PFSK-1 (cell line): ENCODE measurements around the gene CARS2.

ENCODE experiments used
- FOXP2 ChIP-seq: optimal IDR thresholded peaks from 2 replicates; pipeline ENCODE3; 2011; ENCODE audit warnings: borderline replicate concordance, control low read depth, inconsistent platforms; ENCODE audit not compliant: insufficient read depth; ENCODE audit errors: extremely low read length, extremely low read depth
- POLR2AphosphoS5 ChIP-seq: IDR thresholded peaks from 2 replicates; pipeline ENCODE4 v1.6.1; 2012; ENCODE audit warnings: low read depth, mild to moderate bottlenecking, control low read depth, low read length, moderate library complexity
- SIN3A ChIP-seq: IDR thresholded peaks from 2 replicates; pipeline ENCODE4 v1.6.1; 2012; ENCODE audit warnings: mild to moderate bottlenecking, low read length, moderate library complexity, borderline replicate concordance; ENCODE audit not compliant: insufficient read depth
- TAF1 ChIP-seq: IDR thresholded peaks from 2 replicates; pipeline ENCODE4 v1.6.1; 2012; ENCODE audit warnings: low read length, control low read depth, borderline replicate concordance; ENCODE audit not compliant: insufficient read depth
- TF ChIP-seq, protein P1 (sequence below), 2 experiments: IDR thresholded peaks; 2 replicates each; pipeline versions ENCODE4 v1.6.1 to v1.8.0; 2011 to 2012; ENCODE audit warnings: low read depth in 2 of 2, low read length in 2 of 2, control low read depth in 1 of 2, inconsistent platforms in 1 of 2, mild to moderate bottlenecking in 1 of 2, moderate library complexity in 1 of 2; ENCODE audit not compliant: insufficient read depth in 1 of 2

Gene CARS2

DNA sequence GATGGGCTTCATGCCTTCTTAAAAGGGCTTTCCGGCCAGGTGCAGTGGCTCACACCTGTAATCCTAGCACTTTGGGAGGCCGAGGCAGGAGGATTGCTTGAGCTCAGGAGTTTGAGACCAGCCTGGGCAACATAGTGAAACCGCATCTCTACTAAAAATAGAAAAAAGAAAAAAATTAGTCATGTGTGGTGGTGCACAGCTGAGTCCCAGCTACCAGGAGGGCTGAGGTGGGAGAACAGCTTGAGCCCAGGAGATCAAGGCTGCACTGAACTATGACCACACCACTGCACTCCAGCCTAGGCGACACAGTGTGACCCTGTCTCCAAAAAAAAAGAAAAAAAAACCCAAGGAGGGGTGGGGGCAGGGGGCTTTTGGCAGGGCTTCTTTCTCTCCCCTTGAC is 7.2 kb downstream of the CARS2 start:
- TF ChIP-seq SIN3A (no peak), TAF1 (no peak), FOXP2 (no peak), POLR2AphosphoS5 (no peak)
- TF ChIP-seq, protein P1, sequence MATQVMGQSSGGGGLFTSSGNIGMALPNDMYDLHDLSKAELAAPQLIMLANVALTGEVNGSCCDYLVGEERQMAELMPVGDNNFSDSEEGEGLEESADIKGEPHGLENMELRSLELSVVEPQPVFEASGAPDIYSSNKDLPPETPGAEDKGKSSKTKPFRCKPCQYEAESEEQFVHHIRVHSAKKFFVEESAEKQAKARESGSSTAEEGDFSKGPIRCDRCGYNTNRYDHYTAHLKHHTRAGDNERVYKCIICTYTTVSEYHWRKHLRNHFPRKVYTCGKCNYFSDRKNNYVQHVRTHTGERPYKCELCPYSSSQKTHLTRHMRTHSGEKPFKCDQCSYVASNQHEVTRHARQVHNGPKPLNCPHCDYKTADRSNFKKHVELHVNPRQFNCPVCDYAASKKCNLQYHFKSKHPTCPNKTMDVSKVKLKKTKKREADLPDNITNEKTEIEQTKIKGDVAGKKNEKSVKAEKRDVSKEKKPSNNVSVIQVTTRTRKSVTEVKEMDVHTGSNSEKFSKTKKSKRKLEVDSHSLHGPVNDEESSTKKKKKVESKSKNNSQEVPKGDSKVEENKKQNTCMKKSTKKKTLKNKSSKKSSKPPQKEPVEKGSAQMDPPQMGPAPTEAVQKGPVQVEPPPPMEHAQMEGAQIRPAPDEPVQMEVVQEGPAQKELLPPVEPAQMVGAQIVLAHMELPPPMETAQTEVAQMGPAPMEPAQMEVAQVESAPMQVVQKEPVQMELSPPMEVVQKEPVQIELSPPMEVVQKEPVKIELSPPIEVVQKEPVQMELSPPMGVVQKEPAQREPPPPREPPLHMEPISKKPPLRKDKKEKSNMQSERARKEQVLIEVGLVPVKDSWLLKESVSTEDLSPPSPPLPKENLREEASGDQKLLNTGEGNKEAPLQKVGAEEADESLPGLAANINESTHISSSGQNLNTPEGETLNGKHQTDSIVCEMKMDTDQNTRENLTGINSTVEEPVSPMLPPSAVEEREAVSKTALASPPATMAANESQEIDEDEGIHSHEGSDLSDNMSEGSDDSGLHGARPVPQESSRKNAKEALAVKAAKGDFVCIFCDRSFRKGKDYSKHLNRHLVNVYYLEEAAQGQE (IDR thresholded peaks at IDR 0.05; ENCODE audit: insufficient read depth in 1 of 2, low read depth in 2 of 2, low read length in 2 of 2), result no peak

DNA sequence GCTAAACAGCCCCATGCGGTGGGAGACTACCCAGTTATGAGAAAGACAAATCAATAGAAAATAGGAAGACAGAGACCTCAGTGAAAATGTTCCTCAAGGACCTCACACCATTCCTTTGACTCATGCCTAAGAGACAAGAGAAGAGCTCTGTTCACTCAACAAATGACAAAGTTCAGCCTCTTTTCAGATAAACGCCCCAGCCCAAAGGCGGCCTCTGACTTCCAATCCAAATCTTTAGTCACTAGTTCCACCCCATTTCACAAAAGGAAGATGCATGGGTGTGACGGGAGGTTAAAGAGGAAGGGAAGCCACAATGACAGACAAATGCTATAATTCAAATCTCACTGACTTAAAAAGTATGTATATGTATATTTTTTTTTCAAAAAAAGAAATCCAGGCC is 8.1 kb downstream of the CARS2 start:
- TF ChIP-seq SIN3A (no peak), FOXP2 (no peak), POLR2AphosphoS5 (no peak), TAF1 (no peak)
- TF ChIP-seq, protein P1 (IDR thresholded peaks at IDR 0.05; ENCODE audit: insufficient read depth in 1 of 2, low read depth in 2 of 2, low read length in 2 of 2), result no peak

DNA sequence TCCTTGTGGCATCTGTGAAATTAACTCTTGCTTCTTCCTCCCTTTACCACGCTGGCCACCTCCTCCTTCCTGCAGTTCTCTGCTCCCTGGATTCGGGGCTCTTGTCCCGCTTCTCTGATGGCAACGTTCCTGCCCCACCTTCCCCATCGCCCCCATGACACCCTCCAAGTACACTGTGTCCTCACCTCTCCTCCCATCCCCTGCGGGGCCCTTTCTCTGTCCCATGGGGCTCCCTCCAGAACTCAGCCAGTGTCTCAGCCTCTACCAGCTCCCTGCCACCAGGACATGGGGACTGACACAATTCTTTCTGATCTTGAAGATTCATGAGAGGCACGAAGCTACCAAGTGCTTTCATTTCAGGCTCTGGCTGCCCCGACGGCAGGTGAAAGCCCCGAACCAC is 9.1 kb downstream of the CARS2 start:
- TF ChIP-seq POLR2AphosphoS5, result no peak
- no peak for TF ChIP-seq FOXP2
- TF ChIP-seq, protein P1 (IDR thresholded peaks at IDR 0.05; ENCODE audit: insufficient read depth in 1 of 2, low read depth in 2 of 2, low read length in 2 of 2), result no peak
- TF ChIP-seq SIN3A, result no peak
- TF ChIP-seq TAF1, result no peak

DNA sequence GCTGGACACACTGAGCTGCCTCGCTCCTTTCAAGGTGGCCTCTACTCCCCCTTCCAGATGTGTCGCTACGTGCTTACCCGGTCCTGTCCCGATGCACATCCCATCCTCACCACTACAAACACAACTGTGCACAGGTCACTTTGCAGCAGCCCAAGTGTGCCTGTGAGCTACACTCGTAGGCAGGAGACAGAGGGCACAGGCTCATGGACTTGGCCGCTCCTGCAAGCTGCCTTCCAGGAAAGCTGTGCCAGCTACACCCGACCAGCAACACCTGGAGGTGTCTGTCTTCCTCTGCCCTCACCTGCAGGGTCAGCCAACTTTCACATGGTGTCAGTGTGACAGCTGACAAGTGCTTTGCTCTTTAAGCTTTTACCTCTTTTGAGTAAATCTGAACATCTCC is 15.4 kb downstream of the CARS2 start:
- TF ChIP-seq SIN3A, result no peak
- TF ChIP-seq, protein P1 (IDR thresholded peaks at IDR 0.05; ENCODE audit: insufficient read depth in 1 of 2, low read depth in 2 of 2, low read length in 2 of 2), result no peak
- TF ChIP-seq TAF1, result no peak
- TF ChIP-seq POLR2AphosphoS5, result no peak
- no peak for TF ChIP-seq FOXP2

DNA sequence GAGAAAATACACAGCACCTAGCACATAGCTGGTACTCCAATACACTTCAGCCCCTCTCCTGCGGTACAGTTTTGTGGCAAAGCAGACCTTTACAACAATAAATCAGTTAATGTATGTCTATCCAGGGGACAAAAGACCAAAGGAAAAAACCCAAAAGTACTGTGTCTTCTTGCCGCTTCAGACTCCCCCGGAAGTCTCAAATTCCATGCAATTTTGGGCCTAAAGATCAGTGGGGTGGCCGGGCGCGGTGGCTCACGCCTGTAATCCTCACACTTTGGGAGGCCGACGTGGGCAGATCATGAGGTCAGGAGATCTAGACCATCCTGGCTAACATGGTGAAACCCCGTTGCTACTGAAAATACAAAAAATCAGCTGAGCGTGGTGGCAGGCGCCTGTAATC is 16.2 kb downstream of the CARS2 start:
- TF ChIP-seq, protein P1 (IDR thresholded peaks at IDR 0.05; ENCODE audit: insufficient read depth in 1 of 2, low read depth in 2 of 2, low read length in 2 of 2), result no peak
- no peak for TF ChIP-seq SIN3A
- TF ChIP-seq FOXP2, result no peak
- no peak for TF ChIP-seq TAF1
- TF ChIP-seq POLR2AphosphoS5, result no peak
